ENCODE results near the gene SEMA4D. TPM values are rescaled to one million over a fixed set of nuclear protein-coding genes. Genes with fewer than 3 reads are reported as not detected.

The SEMA4D gene
- total RNA-seq, 4 donors from 2014 or later, result 7.9 to 14.1 (median 10.6) TPM

- H3K27me3 ChIP-seq, result no peaks in the 10 kb centered on the region
- WGBS, result 89% methylated on average over 6 of the region's 6 CpGs
- no peaks in the 10 kb centered on the region for H3K36me3 ChIP-seq
- no peak for DNase-seq (ENCODE audit: extremely low spot score)
- intact Hi-C loops (cut with DNase I), result no loop called here
- H3K4me1 ChIP-seq, result peaks cover 0 to 7% (median 2%) of the 10 kb centered on the region in 4 donors
- H3K9me3 ChIP-seq, result no peaks in the 10 kb centered on the region
- TF ChIP-seq POLR2AphosphoS5 (IDR thresholded peaks at IDR 0.05), result no peak
- TF ChIP-seq CTCF (IDR thresholded peaks at IDR 0.05), result no peak
- no peak for TF ChIP-seq POLR2A (IDR thresholded peaks at IDR 0.05; ENCODE audit: low read depth)
- TF ChIP-seq EP300 (IDR thresholded peaks at IDR 0.05), result no peak
- H3K27ac ChIP-seq (replicated peaks in 1 of 4), result no peak overlapping the region
- no peak overlapping the region for H3K4me3 ChIP-seq
Measured at GRCh38 chr9:89515416-89515815, 17.5 kb upstream of the SEMA4D start.

- no peaks in the 10 kb centered on the region for H3K36me3 ChIP-seq
- H3K27me3 ChIP-seq, result no peaks in the 10 kb centered on the region
- H3K4me1 ChIP-seq, result peaks cover 0 to 7% (median 2%) of the 10 kb centered on the region in 4 donors
- DNase-seq (ENCODE audit: extremely low spot score), result no peak
- no peak overlapping the region for H3K27ac ChIP-seq (replicated peaks in 1 of 4)
- no peak for TF ChIP-seq POLR2AphosphoS5 (IDR thresholded peaks at IDR 0.05)
- H3K4me3 ChIP-seq, result no peak overlapping the region
- 81% methylated on average over 6 of the region's 6 CpGs for WGBS
- intact Hi-C loops (cut with DNase I), result no loop called here
- no peaks in the 10 kb centered on the region for H3K9me3 ChIP-seq
Measured at GRCh38 chr9:89514956-89515355, 17.0 kb upstream of the SEMA4D start.

- Histone ChIP-seq H3K9me3 (no peaks in the 10 kb centered on the region), H3K4me3 (no peak overlapping the region), H3K27ac (replicated peaks in 1 of 4) (no peak overlapping the region), H3K27me3 (no peaks in the 10 kb centered on the region), H3K36me3 (no peaks in the 10 kb centered on the region), H3K4me1 (peaks cover 0 to 4% (median under 1%) of the 10 kb centered on the region in 4 donors)
- no peak for DNase-seq (ENCODE audit: extremely low spot score)
- WGBS, result 84% methylated on average over 5 of the region's 5 CpGs
- no peak for TF ChIP-seq POLR2A (IDR thresholded peaks at IDR 0.05; ENCODE audit: low read depth)
- TF ChIP-seq CTCF (IDR thresholded peaks at IDR 0.05), result no peak
- no peak for TF ChIP-seq EP300 (IDR thresholded peaks at IDR 0.05)
- TF ChIP-seq POLR2AphosphoS5 (IDR thresholded peaks at IDR 0.05), result no peak
- intact Hi-C loops (cut with DNase I), result no loop called here
Measured at GRCh38 chr9:89514337-89514736, 16.4 kb upstream of the SEMA4D start.

GRCh38 chr9:89513837-89514236, 15.9 kb upstream of the SEMA4D start:
- 75% methylated on average over 3 of the region's 3 CpGs for WGBS
- intact Hi-C loops (cut with DNase I), result no loop called here
- no peak for TF ChIP-seq EP300 (IDR thresholded peaks at IDR 0.05)
- no peak for TF ChIP-seq POLR2A (IDR thresholded peaks at IDR 0.05; ENCODE audit: low read depth)
- no peak for TF ChIP-seq CTCF (IDR thresholded peaks at IDR 0.05)
- no peak for TF ChIP-seq POLR2AphosphoS5 (IDR thresholded peaks at IDR 0.05)

GRCh38 chr9:89512382-89512781, 14.5 kb upstream of the SEMA4D start:
- WGBS, result 87% methylated on average over 7 of the region's 7 CpGs

More at GRCh38 chr9:89513837-89514236, 15.9 kb upstream of the SEMA4D start:
- H3K4me3 ChIP-seq, result no peak overlapping the region
- no peaks in the 10 kb centered on the region for H3K36me3 ChIP-seq
- H3K9me3 ChIP-seq, result no peaks in the 10 kb centered on the region
- no peak overlapping the region for H3K27ac ChIP-seq (replicated peaks in 1 of 4)
- no peaks in the 10 kb centered on the region for H3K4me1 ChIP-seq
- H3K27me3 ChIP-seq, result no peaks in the 10 kb centered on the region
- no peak for DNase-seq (ENCODE audit: extremely low spot score)

More at GRCh38 chr9:89512382-89512781, 14.5 kb upstream of the SEMA4D start:
- no peak for DNase-seq (ENCODE audit: extremely low spot score)
- TF ChIP-seq POLR2AphosphoS5 (IDR thresholded peaks at IDR 0.05), result no peak
- TF ChIP-seq EP300 (IDR thresholded peaks at IDR 0.05), result no peak
- no peak for TF ChIP-seq POLR2A (IDR thresholded peaks at IDR 0.05; ENCODE audit: low read depth)
- TF ChIP-seq CTCF (IDR thresholded peaks at IDR 0.05), result no peak
- no peaks in the 10 kb centered on the region for H3K4me1 ChIP-seq
- H3K27me3 ChIP-seq, result no peaks in the 10 kb centered on the region
- no peak overlapping the region for H3K27ac ChIP-seq (replicated peaks in 1 of 4)
- no peaks in the 10 kb centered on the region for H3K36me3 ChIP-seq
- intact Hi-C loops (cut with DNase I), result no loop called here
- H3K9me3 ChIP-seq, result no peaks in the 10 kb centered on the region
- H3K4me3 ChIP-seq, result no peak overlapping the region
